Body of pancreas (tissue), 4 donors: ENCODE results near the gene MAGI3. TPM values are rescaled to one million over a fixed set of nuclear protein-coding genes. Genes with fewer than 3 reads are reported as not detected.

Experiments
- ATAC-seq: fragments of 150-250 bp; one replicate; pipeline ENCODE4 v1.9.1; 2016
- DNase-seq, 4 donors: peaks; one replicate each; pipeline ENCODE4 v3.0.0-alpha.2; 2019
- H3K27ac ChIP-seq, 4 donors: fragments of 200-600 bp; sonication (generic); 1 replicate in 3 of 4; 2 replicates in 1 of 4; pipeline versions ENCODE4 v1.5.1 to v1.6.1; 2016 to 2019; ENCODE audit warnings: mild to moderate bottlenecking in 1 of 4, mixed read lengths in 1 of 4, moderate library complexity in 1 of 4
- H3K27me3 ChIP-seq, 2 donors: fragments of 200-600 bp; sonication (generic); one replicate each; pipeline ENCODE4 v1.6.0; 2016; ENCODE audit warnings: mild to moderate bottlenecking in 1 of 2
- H3K36me3 ChIP-seq, 2 donors: fragments of 200-600 bp; sonication (generic); replicated peaks in 1 of 2; 2 replicates each; pipeline ENCODE4 v1.5.1; 2016; ENCODE audit warnings: low read depth in 2 of 2; ENCODE audit not compliant: insufficient read depth in 1 of 2
- H3K4me1 ChIP-seq: fragments of 200-600 bp; sonication (generic); one replicate; pipeline ENCODE4 v1.6.0; 2016
- H3K4me3 ChIP-seq, 2 donors: fragments of 200-600 bp; sonication (generic); 1 replicate in 1 of 2; 2 replicates in 1 of 2; pipeline ENCODE4 v1.5.1; 2016 to 2019
- H3K9me3 ChIP-seq, 3 donors: fragments of 200-600 bp; sonication (generic); 1 replicate in 2 of 3; 2 replicates in 1 of 3; pipeline ENCODE4 v1.5.1; 2016
- POLR2A ChIP-seq, 3 donors: fragments of 450-650 bp; IDR thresholded peaks; one replicate each; pipeline ENCODE4 v1.6.1; 2016; ENCODE audit warnings: antibody characterized with exemption in 3 of 3, mild to moderate bottlenecking in 2 of 3
- WGBS, 2 donors: methylation state at CpG; one replicate each; pipeline ENCODE4 v1.1.5; 2017; 5-methylcytosine and 5-hydroxymethylcytosine counted together
- intact Hi-C: fragments of 100-400 bp; cut with DNase I; formaldehyde crosslinking; loops from one replicate; pipeline ENCODE4 v1.15.1; 2023
- total RNA-seq, 2 donors: library from RNA; depleted of rRNA; stranded (reverse); fragments of >200 nt; gene quantifications; one replicate each; pipeline ENCODE4 v1.1.0, GENCODE V29; 2016
- TF ChIP-seq, protein P1 (sequence below), 7 experiments: fragments of 450-650 bp in 4 of 7; fragments of 200-600 bp in 3 of 7; sonication (generic) in 3 of 7; IDR thresholded peaks; one replicate each; pipeline ENCODE4 v1.5.1; 2016 to 2019; ENCODE audit warnings: antibody characterized with exemption in 7 of 7

MAGI3 gene
- total RNA-seq, 2 donors from 2014 or later, result 38.4 to 75.8 TPM

DNA sequence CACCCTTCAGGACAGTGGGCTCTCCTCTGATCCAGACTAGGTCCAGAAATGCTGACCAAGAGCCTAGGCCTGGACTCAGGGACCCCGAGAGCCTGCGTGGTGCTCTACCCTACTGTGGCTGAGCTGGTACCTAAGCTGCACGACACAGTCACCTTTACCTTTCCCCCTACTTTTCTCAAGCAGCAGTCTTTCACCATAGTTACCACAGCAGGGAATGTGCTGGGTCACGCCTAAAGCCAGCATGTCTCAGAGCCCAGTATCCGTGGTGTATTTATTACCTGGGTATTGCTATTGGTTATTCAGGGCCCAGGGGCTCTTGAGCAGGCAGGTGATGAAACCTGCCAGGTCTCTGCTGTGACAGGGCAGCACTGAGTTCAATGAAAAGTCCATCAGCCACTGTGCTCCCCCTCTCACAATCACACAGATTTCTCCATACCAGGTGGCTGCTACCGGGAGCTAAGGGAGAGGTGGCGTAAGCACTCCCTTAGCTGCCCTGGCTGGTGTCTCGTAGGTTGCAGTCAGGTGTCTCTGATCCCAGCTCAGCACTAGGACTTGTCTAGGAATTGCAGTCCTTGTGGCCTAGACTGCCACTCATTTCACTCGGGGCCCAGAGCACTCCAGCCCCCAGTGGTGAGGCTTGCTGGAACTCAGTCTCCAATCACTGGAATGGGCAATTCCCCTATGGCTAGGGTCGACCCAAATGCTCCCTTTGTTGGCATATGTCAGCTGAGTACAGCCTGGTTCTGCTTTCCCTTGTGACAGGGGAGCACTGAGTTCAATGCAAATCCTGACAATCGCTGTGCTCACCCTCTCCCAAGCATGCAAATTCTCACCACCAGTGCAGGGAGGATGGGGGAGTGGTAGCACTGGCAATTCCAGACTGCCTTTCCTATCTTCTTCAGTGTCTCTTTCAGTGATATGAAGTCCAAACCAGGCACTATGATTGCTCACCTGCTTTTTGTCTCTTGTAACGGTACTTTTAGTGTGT is 240.3 kb downstream of the MAGI3 start:
- Histone ChIP-seq H3K4me3 (no peak overlapping the region), H3K4me1 (no peaks in the 10 kb centered on the region), H3K27ac (no peak overlapping the region), H3K9me3 (no peaks in the 10 kb centered on the region), H3K27me3 (no peaks in the 10 kb centered on the region), H3K36me3 (no peaks in the 10 kb centered on the region)
- intact Hi-C loops, result no loop called here
- DNase-seq (no peak), ATAC-seq (no peak)
- TF ChIP-seq, protein P1, sequence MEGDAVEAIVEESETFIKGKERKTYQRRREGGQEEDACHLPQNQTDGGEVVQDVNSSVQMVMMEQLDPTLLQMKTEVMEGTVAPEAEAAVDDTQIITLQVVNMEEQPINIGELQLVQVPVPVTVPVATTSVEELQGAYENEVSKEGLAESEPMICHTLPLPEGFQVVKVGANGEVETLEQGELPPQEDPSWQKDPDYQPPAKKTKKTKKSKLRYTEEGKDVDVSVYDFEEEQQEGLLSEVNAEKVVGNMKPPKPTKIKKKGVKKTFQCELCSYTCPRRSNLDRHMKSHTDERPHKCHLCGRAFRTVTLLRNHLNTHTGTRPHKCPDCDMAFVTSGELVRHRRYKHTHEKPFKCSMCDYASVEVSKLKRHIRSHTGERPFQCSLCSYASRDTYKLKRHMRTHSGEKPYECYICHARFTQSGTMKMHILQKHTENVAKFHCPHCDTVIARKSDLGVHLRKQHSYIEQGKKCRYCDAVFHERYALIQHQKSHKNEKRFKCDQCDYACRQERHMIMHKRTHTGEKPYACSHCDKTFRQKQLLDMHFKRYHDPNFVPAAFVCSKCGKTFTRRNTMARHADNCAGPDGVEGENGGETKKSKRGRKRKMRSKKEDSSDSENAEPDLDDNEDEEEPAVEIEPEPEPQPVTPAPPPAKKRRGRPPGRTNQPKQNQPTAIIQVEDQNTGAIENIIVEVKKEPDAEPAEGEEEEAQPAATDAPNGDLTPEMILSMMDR (IDR thresholded peaks at IDR 0.05), result no peak
- TF ChIP-seq POLR2A (IDR thresholded peaks at IDR 0.05), result no peak
- 91 to 92% methylated on average over 9 to 12 of the region's 12 CpGs for WGBS, 2 donors

DNA sequence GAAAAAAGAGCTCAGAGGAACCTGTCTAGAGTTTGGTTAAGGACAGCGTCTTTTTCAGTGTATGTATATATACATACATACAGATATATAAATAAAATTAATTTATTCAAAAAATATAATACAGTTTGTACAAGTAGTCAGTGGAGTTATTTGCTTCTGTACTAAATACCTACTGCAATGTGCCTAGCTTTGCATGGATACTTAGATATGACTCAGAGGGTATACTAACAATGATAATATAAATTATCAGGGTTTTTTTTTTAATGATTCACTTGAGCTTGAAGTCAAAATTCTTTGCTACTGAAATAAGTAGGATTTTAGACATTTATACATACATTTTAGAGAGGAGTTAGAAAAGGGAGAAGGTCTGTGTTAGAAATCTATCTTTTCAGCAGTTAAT is 251.1 kb downstream of the MAGI3 start:
- no peak for DNase-seq
- no peaks in the 10 kb centered on the region for H3K4me1 ChIP-seq
- no peaks in the 10 kb centered on the region for H3K36me3 ChIP-seq
- 92% methylated on average over 1 of the region's 1 CpG for WGBS, 2 donors
- H3K4me3 ChIP-seq, result no peak overlapping the region
- TF ChIP-seq POLR2A (IDR thresholded peaks at IDR 0.05), result no peak
- TF ChIP-seq, protein P1 (IDR thresholded peaks at IDR 0.05), result no peak
- H3K9me3 ChIP-seq, result no peaks in the 10 kb centered on the region
- no peaks in the 10 kb centered on the region for H3K27me3 ChIP-seq
- H3K27ac ChIP-seq, result no peak overlapping the region
- intact Hi-C loops, result no loop called here
- ATAC-seq, result no peak

DNA sequence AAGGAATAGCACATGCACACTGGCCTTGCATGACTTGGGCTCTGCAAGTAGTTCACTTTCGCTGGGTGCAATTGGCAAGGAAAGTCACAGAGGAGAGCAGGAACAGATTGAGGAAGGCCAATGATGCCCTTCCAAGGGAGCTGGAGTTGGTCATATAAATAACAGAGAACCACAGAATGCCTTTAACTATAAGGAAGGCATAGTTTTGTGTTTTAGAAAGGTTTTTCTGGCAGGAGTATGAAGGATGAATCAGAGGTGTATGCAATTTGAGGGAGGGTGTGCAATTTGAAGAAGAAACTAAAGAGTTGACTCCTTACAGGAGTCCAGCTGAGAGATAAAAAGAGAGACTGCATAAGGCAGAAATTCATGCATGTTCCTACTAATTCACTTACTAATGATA is 256.8 kb downstream of the MAGI3 start:
- ATAC-seq (no peak), DNase-seq (no peak)
- Histone ChIP-seq H3K9me3 (no peaks in the 10 kb centered on the region), H3K27ac (no peak overlapping the region), H3K27me3 (no peaks in the 10 kb centered on the region), H3K4me3 (no peak overlapping the region), H3K4me1 (no peaks in the 10 kb centered on the region), H3K36me3 (peaks cover 0 to 4% of the 10 kb centered on the region in 2 donors)
- 96 to 100% methylated on average over 1 of the region's 1 CpG for WGBS, 2 donors
- TF ChIP-seq POLR2A (IDR thresholded peaks at IDR 0.05), result no peak
- TF ChIP-seq, protein P1 (IDR thresholded peaks at IDR 0.05), result no peak
- intact Hi-C loops, result no loop called here

DNA sequence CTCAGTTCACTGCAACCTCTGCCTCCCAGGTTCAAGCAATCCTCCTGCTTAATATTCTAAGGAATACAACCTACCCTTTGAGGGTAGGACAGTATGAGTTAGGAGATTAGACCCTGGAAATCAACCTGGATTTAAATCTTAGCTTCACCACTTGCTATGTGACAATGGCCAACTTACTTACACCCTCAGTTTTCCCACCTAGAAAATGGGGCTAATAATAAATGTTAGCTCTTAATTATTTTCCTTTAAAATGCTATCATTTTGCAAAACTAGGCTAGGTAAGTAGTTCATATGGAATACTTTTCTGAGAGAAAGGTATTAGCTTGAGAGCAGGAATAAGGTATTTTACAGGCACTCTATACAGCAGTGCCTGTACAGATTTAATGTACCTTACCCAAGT is 258.2 kb downstream of the MAGI3 start:
- Histone ChIP-seq H3K36me3 (peaks cover 0 to 4% of the 10 kb centered on the region in 2 donors), H3K27me3 (no peaks in the 10 kb centered on the region), H3K4me1 (no peaks in the 10 kb centered on the region), H3K4me3 (no peak overlapping the region), H3K9me3 (no peaks in the 10 kb centered on the region), H3K27ac (no peak overlapping the region)
- DNase-seq, result no peak
- intact Hi-C loops, result no loop called here
- no peak for ATAC-seq
- TF ChIP-seq POLR2A (IDR thresholded peaks at IDR 0.05), result no peak
- TF ChIP-seq, protein P1 (IDR thresholded peaks at IDR 0.05), result no peak

DNA sequence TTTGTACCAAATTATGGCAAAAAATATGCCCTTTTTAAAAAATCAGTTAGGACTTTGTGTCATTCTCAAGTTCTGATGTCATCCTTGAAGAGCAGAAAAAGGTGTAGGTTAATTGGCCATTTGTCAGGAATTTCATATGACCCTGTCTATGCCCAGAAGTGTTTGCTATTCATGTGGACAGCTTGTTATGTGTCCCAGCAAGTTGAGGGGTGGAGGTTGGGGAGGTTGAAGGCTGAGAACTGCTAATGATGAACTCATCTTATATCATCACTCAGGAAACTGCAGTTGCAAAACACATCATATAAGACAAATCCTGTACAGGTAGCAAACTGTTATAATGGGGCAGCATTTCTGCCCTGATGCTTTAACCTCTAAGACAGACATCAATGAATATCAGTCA is 262.5 kb downstream of the MAGI3 start:
- Histone ChIP-seq H3K4me3 (no peak overlapping the region), H3K4me1 (peaks cover 11% of the 10 kb centered on the region), H3K9me3 (no peaks in the 10 kb centered on the region), H3K27me3 (no peaks in the 10 kb centered on the region), H3K36me3 (peaks cover 0 to 2% of the 10 kb centered on the region in 2 donors), H3K27ac (no peak overlapping the region)
- DNase-seq (no peak), ATAC-seq (no peak)
- intact Hi-C loops, result no loop called here
- no peak for TF ChIP-seq POLR2A (IDR thresholded peaks at IDR 0.05)
- TF ChIP-seq, protein P1 (IDR thresholded peaks at IDR 0.05), result no peak
